ENCODE measurements around the gene TTI1. TPM values are rescaled to one million over a fixed set of nuclear protein-coding genes. Genes with fewer than 3 reads are reported as not detected.

Gene TTI1
- total RNA-seq, 1 donor, result 14.8 TPM

DNA sequence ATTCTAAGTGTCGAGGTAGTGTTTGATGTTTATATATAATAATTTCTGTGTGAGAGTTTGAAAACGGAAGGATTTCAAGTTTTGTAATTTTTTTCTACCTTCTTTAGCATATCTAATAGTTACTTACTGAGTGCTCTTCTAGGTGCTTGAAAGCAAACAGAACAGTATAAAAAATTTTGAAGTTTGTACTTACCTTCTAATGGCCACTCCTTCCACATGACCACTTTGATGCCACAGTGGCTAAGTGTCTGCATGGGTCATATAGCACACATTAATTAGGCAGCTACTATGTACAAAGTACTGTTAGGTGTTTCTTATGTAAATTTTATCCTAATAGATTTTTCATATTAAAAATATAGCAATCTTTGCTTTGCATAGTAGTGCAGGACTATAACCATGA lies 21.4 kb upstream of the TTI1 start:
- Histone ChIP-seq H3K9me3 (ENCODE audit: low read depth, low read length) (no peaks in the 10 kb centered on the region), H3K4me2 (ENCODE audit: insufficient read depth, low read length) (no peak overlapping the region), H3K4me3 (ENCODE audit: insufficient read depth, low read length) (no peak overlapping the region), H3K79me2 (ENCODE audit: insufficient read depth, low read length) (peaks cover 61% of the 10 kb centered on the region), H3K36me3 (ENCODE audit: insufficient read depth, low read length) (peaks cover 32% of the 10 kb centered on the region), H3K27ac (ENCODE audit: low read depth, low read length) (no peak overlapping the region), H4K20me1 (ENCODE audit: insufficient read depth, low read length) (peaks cover 51% of the 10 kb centered on the region), H3K4me1 (ENCODE audit: insufficient read depth, low read length) (peaks cover 29% of the 10 kb centered on the region), H2AFZ (ENCODE audit: low read length) (no peak overlapping the region), H3K27me3 (ENCODE audit: insufficient read depth, low read length) (no peaks in the 10 kb centered on the region)
- no peak for DNase-seq (ENCODE audit: insufficient read length, low spot score, missing footprints)
- TF ChIP-seq, protein P1, sequence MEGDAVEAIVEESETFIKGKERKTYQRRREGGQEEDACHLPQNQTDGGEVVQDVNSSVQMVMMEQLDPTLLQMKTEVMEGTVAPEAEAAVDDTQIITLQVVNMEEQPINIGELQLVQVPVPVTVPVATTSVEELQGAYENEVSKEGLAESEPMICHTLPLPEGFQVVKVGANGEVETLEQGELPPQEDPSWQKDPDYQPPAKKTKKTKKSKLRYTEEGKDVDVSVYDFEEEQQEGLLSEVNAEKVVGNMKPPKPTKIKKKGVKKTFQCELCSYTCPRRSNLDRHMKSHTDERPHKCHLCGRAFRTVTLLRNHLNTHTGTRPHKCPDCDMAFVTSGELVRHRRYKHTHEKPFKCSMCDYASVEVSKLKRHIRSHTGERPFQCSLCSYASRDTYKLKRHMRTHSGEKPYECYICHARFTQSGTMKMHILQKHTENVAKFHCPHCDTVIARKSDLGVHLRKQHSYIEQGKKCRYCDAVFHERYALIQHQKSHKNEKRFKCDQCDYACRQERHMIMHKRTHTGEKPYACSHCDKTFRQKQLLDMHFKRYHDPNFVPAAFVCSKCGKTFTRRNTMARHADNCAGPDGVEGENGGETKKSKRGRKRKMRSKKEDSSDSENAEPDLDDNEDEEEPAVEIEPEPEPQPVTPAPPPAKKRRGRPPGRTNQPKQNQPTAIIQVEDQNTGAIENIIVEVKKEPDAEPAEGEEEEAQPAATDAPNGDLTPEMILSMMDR (IDR thresholded peaks at IDR 0.05; ENCODE audit: extremely low read depth, low read depth, low read length), result no peak

DNA sequence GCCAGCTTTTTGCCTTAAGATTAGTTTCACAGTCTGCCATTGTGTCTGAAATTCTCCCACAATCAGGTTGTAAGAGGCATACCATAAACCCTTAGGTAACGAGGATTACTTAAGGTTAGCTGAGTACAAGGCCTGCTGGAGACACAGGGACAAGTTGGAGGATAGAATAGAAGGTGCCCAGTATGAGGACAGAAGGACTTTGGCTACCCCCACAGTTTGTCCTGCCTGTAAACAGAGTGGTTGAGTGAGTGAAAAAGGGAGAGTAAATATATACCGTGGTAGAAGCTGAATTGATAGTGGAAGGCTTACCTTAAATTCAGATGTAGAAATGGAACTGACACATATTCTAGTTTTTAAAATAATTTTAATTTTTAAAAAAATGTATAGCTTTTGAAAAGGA lies 19.6 kb upstream of the TTI1 start:
- Histone ChIP-seq H3K79me2 (ENCODE audit: insufficient read depth, low read length) (peaks cover 71% of the 10 kb centered on the region), H3K27me3 (ENCODE audit: insufficient read depth, low read length) (no peaks in the 10 kb centered on the region), H3K4me3 (ENCODE audit: insufficient read depth, low read length) (no peak overlapping the region), H3K4me1 (ENCODE audit: insufficient read depth, low read length) (peaks cover 31% of the 10 kb centered on the region), H3K36me3 (ENCODE audit: insufficient read depth, low read length) (peaks cover 21% of the 10 kb centered on the region), H3K9me3 (ENCODE audit: low read depth, low read length) (no peaks in the 10 kb centered on the region), H2AFZ (ENCODE audit: low read length) (no peak overlapping the region), H4K20me1 (ENCODE audit: insufficient read depth, low read length) (peaks cover 52% of the 10 kb centered on the region), H3K27ac (ENCODE audit: low read depth, low read length) (no peak overlapping the region), H3K4me2 (ENCODE audit: insufficient read depth, low read length) (no peak overlapping the region)
- TF ChIP-seq, protein P1 (IDR thresholded peaks at IDR 0.05; ENCODE audit: extremely low read depth, low read depth, low read length), result no peak
- no peak for DNase-seq (ENCODE audit: insufficient read length, low spot score, missing footprints)

DNA sequence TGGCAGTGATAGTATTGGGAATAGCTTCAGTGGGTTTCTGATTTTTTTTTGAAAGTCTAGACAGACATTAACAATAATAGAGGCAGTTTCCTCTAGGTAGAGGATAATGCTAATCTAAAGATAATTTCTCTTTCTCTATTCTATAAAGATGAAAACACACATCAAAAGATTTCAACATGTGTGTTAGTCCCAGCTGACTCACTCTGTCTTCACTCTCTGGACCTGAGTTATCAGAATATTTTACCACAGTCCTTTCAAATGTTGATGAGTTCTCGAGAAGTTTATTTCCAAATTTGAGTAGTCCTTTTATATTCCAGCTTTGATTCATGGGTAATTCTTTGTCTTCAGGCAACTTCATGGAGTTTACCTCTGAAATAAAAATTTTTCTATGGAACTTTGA lies 17.4 kb upstream of the TTI1 start:
- Histone ChIP-seq H3K27ac (ENCODE audit: low read depth, low read length) (peak overlapping the region; percentile 36), H3K4me1 (ENCODE audit: insufficient read depth, low read length) (peaks cover 30% of the 10 kb centered on the region), H2AFZ (ENCODE audit: low read length) (no peak overlapping the region), H3K9me3 (ENCODE audit: low read depth, low read length) (no peaks in the 10 kb centered on the region), H3K27me3 (ENCODE audit: insufficient read depth, low read length) (no peaks in the 10 kb centered on the region), H3K4me3 (ENCODE audit: insufficient read depth, low read length) (no peak overlapping the region), H3K4me2 (ENCODE audit: insufficient read depth, low read length) (no peak overlapping the region), H3K36me3 (ENCODE audit: insufficient read depth, low read length) (peaks cover 10% of the 10 kb centered on the region), H3K79me2 (ENCODE audit: insufficient read depth, low read length) (peaks cover 80% of the 10 kb centered on the region), H4K20me1 (ENCODE audit: insufficient read depth, low read length) (peaks cover 62% of the 10 kb centered on the region)
- no peak for DNase-seq (ENCODE audit: insufficient read length, low spot score, missing footprints)
- TF ChIP-seq, protein P1 (IDR thresholded peaks at IDR 0.05; ENCODE audit: extremely low read depth, low read depth, low read length), result no peak

DNA sequence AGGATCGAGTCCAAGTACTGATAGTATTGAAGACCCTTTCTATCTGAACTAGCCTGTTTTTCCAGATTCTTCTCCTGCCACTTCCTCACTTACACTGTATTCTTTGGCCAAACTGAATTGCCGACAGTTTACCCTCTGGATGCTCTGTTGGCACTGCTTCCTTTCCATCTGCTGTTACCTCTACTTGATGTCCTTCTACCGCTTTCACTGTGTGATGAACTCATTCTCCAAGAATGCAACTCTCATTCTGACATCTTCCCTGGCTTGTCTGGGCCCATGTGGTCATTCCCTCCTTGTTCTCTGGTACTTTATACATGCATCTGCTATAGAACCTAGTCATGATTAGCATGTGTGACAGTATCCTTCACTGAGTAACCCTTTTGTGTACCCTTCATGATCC lies 16.5 kb upstream of the TTI1 start:
- H4K20me1 ChIP-seq (ENCODE audit: insufficient read depth, low read length), result peaks cover 62% of the 10 kb centered on the region
- H3K9me3 ChIP-seq (ENCODE audit: low read depth, low read length), result no peaks in the 10 kb centered on the region
- H3K4me2 ChIP-seq (ENCODE audit: insufficient read depth, low read length), result no peak overlapping the region
- TF ChIP-seq, protein P1 (IDR thresholded peaks at IDR 0.05; ENCODE audit: extremely low read depth, low read depth, low read length), result no peak
- peaks cover 15% of the 10 kb centered on the region for H3K36me3 ChIP-seq (ENCODE audit: insufficient read depth, low read length)
- peaks cover 23% of the 10 kb centered on the region for H3K4me1 ChIP-seq (ENCODE audit: insufficient read depth, low read length)
- peak; percentile 59 for DNase-seq (ENCODE audit: insufficient read length, low spot score, missing footprints)
- no peak overlapping the region for H3K4me3 ChIP-seq (ENCODE audit: insufficient read depth, low read length)
- no peaks in the 10 kb centered on the region for H3K27me3 ChIP-seq (ENCODE audit: insufficient read depth, low read length)
- H3K27ac ChIP-seq (ENCODE audit: low read depth, low read length), result peak overlapping the region; percentile 36
- H2AFZ ChIP-seq (ENCODE audit: low read length), result no peak overlapping the region
- H3K79me2 ChIP-seq (ENCODE audit: insufficient read depth, low read length), result peaks cover 84% of the 10 kb centered on the region

Data from osteoblast (primary cell).